AG04450 (cell line): ENCODE data around the gene UHRF1. TPM values are rescaled to one million over a fixed set of nuclear protein-coding genes. Genes with fewer than 3 reads are reported as not detected.

Experiments
- CTCF ChIA-PET: fragments of 300-600, 350-600 bp; formaldehyde crosslinking; extraction: SDS; loops from one replicate; lab custom pipeline; 2022; ENCODE audit warnings: antibody characterized with exemption, inconsistent platforms; lab: Charles Lee
- POLR2A ChIA-PET: fragments of 350-600 bp; formaldehyde crosslinking; extraction: SDS; loops from one replicate; lab custom pipeline; 2021; ENCODE audit warnings: antibody characterized with exemption, inconsistent platforms; lab: Yijun Ruan, JAX
- DNase-seq: peaks from one replicate; pipeline ENCODE4 v3.0.0-alpha.2; 2011; ENCODE audit warnings: low read depth, low spot score
- H3K27ac ChIP-seq: one replicate; pipeline ENCODE4 v1.5.1; 2012; ENCODE audit warnings: low read depth, low read length, control low read depth
- H3K27me3 ChIP-seq: one replicate; pipeline ENCODE4 v1.6.0; 2012; ENCODE audit warnings: low read length; ENCODE audit not compliant: control insufficient read depth, insufficient read depth
- H3K4me3 ChIP-seq: 2 replicates; pipeline ENCODE4 v1.5.1; 2011; ENCODE audit warnings: mild to moderate bottlenecking, low read depth, low read length, control low read depth
- H3K9me3 ChIP-seq: 2 replicates; pipeline ENCODE4 v1.5.1; 2012; ENCODE audit warnings: low read length; ENCODE audit not compliant: control insufficient read depth, insufficient read depth
- CTCF ChIP-seq: IDR thresholded peaks from 2 replicates; pipeline ENCODE4 v1.5.1; 2011; ENCODE audit warnings: low read depth, low read length, control low read depth, inconsistent platforms
- polyA plus RNA-seq: library from polyadenylated mRNA; depleted of rRNA; stranded (reverse); fragments of >200 nt; gene quantifications from 2 replicates; pipeline ENCODE4 v1.2.3, GENCODE V29; 2011; rRNA removed
- small RNA-seq: library from RNA; depleted of rRNA; stranded (forward); fragments of <200 nt; gene quantifications from one replicate; pipeline ENCODE3, GENCODE V24; 2012; ENCODE audit warnings: low read depth; ENCODE audit not compliant: insufficient read length

Gene UHRF1
- polyA plus RNA-seq, 1 experiment, result 6.1 TPM

- Histone ChIP-seq H3K9me3 (no peaks in the 10 kb centered on the region; the same call in 1 of the 2 replicates), H3K4me3 (no peak overlapping the region), H3K27me3 (no peaks in the 10 kb centered on the region), H3K27ac (no peak overlapping the region)
- DNase-seq, result no peak
- CTCF ChIA-PET, result interaction anchor here (1.4 to 2.5 kb wide), 2 partner anchors 25 to 197 kb away, joined by 3 to 6 read pairs; no protein-coding TSS in a partner anchor
- TF ChIP-seq CTCF, result no peak
- POLR2A ChIA-PET, result no interaction called here
These were observed 97.5 kb downstream of the UHRF1 start for GRCh38 chr19:5006821-5007220.

Small RNA genes lying within 50 kb of the gene (small RNA-seq; reads per million reads assigned to genes)
- gene MIR4747, result not detected

Other genes with a start within 250 kb of the UHRF1 start
- 126 and 160 TPM in 2 replicates for gene MYDGF, start 239.2 kb upstream of the UHRF1 start, polyA plus RNA-seq
- 5.6 and 9.0 TPM in 2 replicates for gene DPP9, start 185.7 kb upstream of the UHRF1 start, polyA plus RNA-seq
- 3.0 and 4.0 TPM in 2 replicates for gene FEM1A, start 117.8 kb upstream of the UHRF1 start, polyA plus RNA-seq
- gene TICAM1, start 77.8 kb upstream of the UHRF1 start, polyA plus RNA-seq, result 1.0 and 2.9 TPM in 2 replicates
- 103 and 125 TPM in 2 replicates for gene PLIN3, start 41.8 kb upstream of the UHRF1 start, polyA plus RNA-seq
- not detected in 2 replicates for gene ARRDC5, start 6.6 kb upstream of the UHRF1 start, polyA plus RNA-seq
- gene KDM4B, start 59.6 kb downstream of the UHRF1 start, polyA plus RNA-seq, result 7.7 and 10.6 TPM in 2 replicates